ENCODE measurements around the gene RPL35A. TPM values are rescaled to one million over a fixed set of nuclear protein-coding genes. Genes with fewer than 3 reads are reported as not detected.

RPL35A gene
- total and polyA plus RNA-seq, 12 donors: 564 to 1,614 (median 1,031) TPM

GRCh38 chr3:197983076-197983475 is 33.1 kb downstream of the RPL35A start:
- Histone ChIP-seq H3K9me3 (replicated peaks in 1 of 3) (no peaks in the 10 kb centered on the region), H3K4me3 (no peak overlapping the region), H3K4me1 (replicated peaks in 1 of 2) (no peaks in the 10 kb centered on the region), H3K27ac (no peak overlapping the region), H3K36me3 (replicated peaks in 1 of 2) (no peaks in the 10 kb centered on the region), H3K27me3 (no peaks in the 10 kb centered on the region)
- no peak for TF ChIP-seq POLR2A (IDR thresholded peaks at IDR 0.05)
- no peak for TF ChIP-seq CTCF (IDR thresholded peaks at IDR 0.05)
- intact Hi-C loops (cut with DNase I): no loop called here
- 94 to 100% (median 100%) methylated on average over 1 of the region's 1 CpG for WGBS, 4 donors
- DNase-seq: no peak

- peaks cover 0 to 9% of the 10 kb centered on the region in 2 donors for H3K36me3 ChIP-seq (replicated peaks in 1 of 2)
- intact Hi-C loops (cut with DNase I): no loop called here
- TF ChIP-seq CTCF (IDR thresholded peaks at IDR 0.05): no peak
- TF ChIP-seq POLR2A (IDR thresholded peaks at IDR 0.05): no peak
- H3K27me3 ChIP-seq: no peaks in the 10 kb centered on the region
- H3K27ac ChIP-seq: peak overlapping the region in 2 of 5 donors; percentile 5 to 24
- no peak overlapping the region for H3K4me3 ChIP-seq
- peak; percentile 50 to 85 (median 78) for DNase-seq
- H3K9me3 ChIP-seq (replicated peaks in 1 of 3): no peaks in the 10 kb centered on the region
- WGBS, 4 donors: 30 to 42% (median 36%) methylated on average over 4 of the region's 4 CpGs
- peaks cover 0 to 11% of the 10 kb centered on the region in 2 donors for H3K4me1 ChIP-seq (replicated peaks in 1 of 2)
These were observed 39.7 kb downstream of the RPL35A start for GRCh38 chr3:197989651-197990050.

GRCh38 chr3:197994736-197995135 is 44.7 kb downstream of the RPL35A start:
- H3K36me3 ChIP-seq (replicated peaks in 1 of 2): peaks cover 0 to 9% of the 10 kb centered on the region in 2 donors
- WGBS, 4 donors: 96 to 100% (median 98%) methylated on average over 1 of the region's 1 CpG
- intact Hi-C loops (cut with DNase I): no loop called here
- no peaks in the 10 kb centered on the region for H3K9me3 ChIP-seq (replicated peaks in 1 of 3)
- peaks cover 0 to 5% of the 10 kb centered on the region in 2 donors for H3K4me1 ChIP-seq (replicated peaks in 1 of 2)
- H3K27ac ChIP-seq: no peak overlapping the region
- TF ChIP-seq POLR2A (IDR thresholded peaks at IDR 0.05) (no peak), CTCF (IDR thresholded peaks at IDR 0.05) (no peak)
- H3K27me3 ChIP-seq: no peaks in the 10 kb centered on the region
- DNase-seq: no peak
- no peak overlapping the region for H3K4me3 ChIP-seq

- no peak for TF ChIP-seq CTCF (IDR thresholded peaks at IDR 0.05)
- TF ChIP-seq POLR2A (IDR thresholded peaks at IDR 0.05): no peak
- Histone ChIP-seq H3K36me3 (replicated peaks in 1 of 2) (no peaks in the 10 kb centered on the region), H3K9me3 (replicated peaks in 1 of 3) (no peaks in the 10 kb centered on the region), H3K4me3 (no peak overlapping the region), H3K27ac (no peak overlapping the region), H3K27me3 (no peaks in the 10 kb centered on the region), H3K4me1 (replicated peaks in 1 of 2) (no peaks in the 10 kb centered on the region)
- no peak for DNase-seq
- intact Hi-C loops (cut with DNase I): no loop called here
- 87 to 97% (median 90%) methylated on average over 5 of the region's 5 CpGs for WGBS, 4 donors
These were observed 46.9 kb downstream of the RPL35A start for GRCh38 chr3:197996855-197997254.
